Measurements from ENCODE around the gene CLDN34. TPM values are rescaled to one million over a fixed set of nuclear protein-coding genes. Genes with fewer than 3 reads are reported as not detected.
A peak's percentile ranks its signal among the peaks of the same experiment; 100 is the strongest.

CLDN34 gene
- total RNA-seq: not detected

- ChIA-PET CTCF (no interaction called here), POLR2A (no interaction called here)
- Mint-ChIP-seq H3K4me1 (ENCODE audit: low read depth) (no peaks in the 10 kb centered on the region), H3K27me3 (peaks cover 4% of the 10 kb centered on the region), H3K36me3 (no peaks in the 10 kb centered on the region), H3K4me3 (no peak within 1 kb of the TSS), H3K9me3 (no peaks in the 10 kb centered on the region), H3K27ac (no peak within 1 kb of the TSS)
- DNase-seq: no peak
- intact Hi-C loops (cut with micrococcal nuclease): no loop called here
Measured at GRCh38 chrX:9966775-9967408, at the start of gene CLDN34. TSS of gene CLDN34 (plus strand) at chrX:9967358. CDS start at chrX:9967358, 0 bp downstream.

GRCh38 chrX:9917861-9918260 is 49.3 kb upstream of the CLDN34 start:
- Mint-ChIP-seq H3K4me3 (no peak overlapping the region), H3K36me3 (no peaks in the 10 kb centered on the region), H3K27ac (no peak overlapping the region), H3K9me3 (no peaks in the 10 kb centered on the region), H3K4me1 (ENCODE audit: low read depth) (no peaks in the 10 kb centered on the region), H3K27me3 (peaks cover 6% of the 10 kb centered on the region)
- DNase-seq: no peak
- ChIA-PET POLR2A (no interaction called here), CTCF (no interaction called here)
- intact Hi-C loops (cut with micrococcal nuclease): no loop called here

- H3K36me3 Mint-ChIP-seq: no peaks in the 10 kb centered on the region
- no peaks in the 10 kb centered on the region for H3K9me3 Mint-ChIP-seq
- no peak overlapping the region for H3K4me3 Mint-ChIP-seq
- H3K27me3 Mint-ChIP-seq: peaks cover 6% of the 10 kb centered on the region
- H3K27ac Mint-ChIP-seq: no peak overlapping the region
- intact Hi-C loops (cut with micrococcal nuclease): no loop called here
- DNase-seq: no peak
- CTCF ChIA-PET: no interaction called here
- POLR2A ChIA-PET: no interaction called here
- H3K4me1 Mint-ChIP-seq (ENCODE audit: low read depth): no peaks in the 10 kb centered on the region
Measured at GRCh38 chrX:9919632-9920172, 47.5 kb upstream of the CLDN34 start.

- DNase-seq: no peak
- intact Hi-C loops (cut with micrococcal nuclease): no loop called here
- no peaks in the 10 kb centered on the region for H3K9me3 Mint-ChIP-seq
- ChIA-PET CTCF (no interaction called here), POLR2A (no interaction called here)
- no peak overlapping the region for H3K4me3 Mint-ChIP-seq
- no peaks in the 10 kb centered on the region for H3K4me1 Mint-ChIP-seq (ENCODE audit: low read depth)
- H3K27ac Mint-ChIP-seq: no peak overlapping the region
- no peaks in the 10 kb centered on the region for H3K36me3 Mint-ChIP-seq
- H3K27me3 Mint-ChIP-seq: peaks cover 6% of the 10 kb centered on the region
Measured at GRCh38 chrX:9921407-9921806, 45.8 kb upstream of the CLDN34 start.

GRCh38 chrX:9923357-9923756 is 43.8 kb upstream of the CLDN34 start:
- Mint-ChIP-seq H3K27ac (no peak overlapping the region), H3K9me3 (no peaks in the 10 kb centered on the region), H3K27me3 (no peaks in the 10 kb centered on the region), H3K36me3 (no peaks in the 10 kb centered on the region), H3K4me1 (ENCODE audit: low read depth) (no peaks in the 10 kb centered on the region), H3K4me3 (no peak overlapping the region)
- ChIA-PET CTCF (no interaction called here), POLR2A (no interaction called here)
- intact Hi-C loops (cut with micrococcal nuclease): no loop called here
- no peak for DNase-seq

GRCh38 chrX:9926002-9926401 is 41.2 kb upstream of the CLDN34 start:
- Mint-ChIP-seq H3K36me3 (no peaks in the 10 kb centered on the region), H3K27ac (no peak overlapping the region), H3K9me3 (no peaks in the 10 kb centered on the region), H3K4me3 (no peak overlapping the region), H3K27me3 (no peaks in the 10 kb centered on the region), H3K4me1 (ENCODE audit: low read depth) (no peaks in the 10 kb centered on the region)
- POLR2A ChIA-PET: no interaction called here
- CTCF ChIA-PET: no interaction called here
- no peak for DNase-seq
- intact Hi-C loops (cut with micrococcal nuclease): no loop called here

- intact Hi-C loops (cut with micrococcal nuclease): no loop called here
- ChIA-PET CTCF (no interaction called here), POLR2A (no interaction called here)
- H3K27me3 Mint-ChIP-seq: no peaks in the 10 kb centered on the region
- H3K27ac Mint-ChIP-seq: no peak overlapping the region
- no peaks in the 10 kb centered on the region for H3K9me3 Mint-ChIP-seq
- H3K4me3 Mint-ChIP-seq: no peak overlapping the region
- DNase-seq: no peak
- no peaks in the 10 kb centered on the region for H3K36me3 Mint-ChIP-seq
- H3K4me1 Mint-ChIP-seq (ENCODE audit: low read depth): no peaks in the 10 kb centered on the region
Measured at GRCh38 chrX:9927698-9928482, 39.3 kb upstream of the CLDN34 start.

GRCh38 chrX:9935436-9935835 is 31.7 kb upstream of the CLDN34 start:
- peaks cover 10% of the 10 kb centered on the region for H3K27me3 Mint-ChIP-seq
- intact Hi-C loops (cut with micrococcal nuclease): no loop called here
- CTCF ChIA-PET: no interaction called here
- peaks cover 2% of the 10 kb centered on the region for H3K4me1 Mint-ChIP-seq (ENCODE audit: low read depth)
- DNase-seq: no peak
- no peaks in the 10 kb centered on the region for H3K36me3 Mint-ChIP-seq
- POLR2A ChIA-PET: no interaction called here
- no peak overlapping the region for H3K27ac Mint-ChIP-seq
- no peak overlapping the region for H3K4me3 Mint-ChIP-seq
- H3K9me3 Mint-ChIP-seq: no peaks in the 10 kb centered on the region

GRCh38 chrX:9937761-9938160 is 29.4 kb upstream of the CLDN34 start:
- no peak overlapping the region for H3K4me3 Mint-ChIP-seq
- peaks cover 14% of the 10 kb centered on the region for H3K4me1 Mint-ChIP-seq (ENCODE audit: low read depth)
- intact Hi-C loops (cut with micrococcal nuclease): no loop called here
- no peaks in the 10 kb centered on the region for H3K9me3 Mint-ChIP-seq
- ChIA-PET CTCF (no interaction called here), POLR2A (no interaction called here)
- H3K36me3 Mint-ChIP-seq: no peaks in the 10 kb centered on the region
- no peak overlapping the region for H3K27ac Mint-ChIP-seq
- H3K27me3 Mint-ChIP-seq: peaks cover 13% of the 10 kb centered on the region
- DNase-seq: no peak

- CTCF ChIA-PET: no interaction called here
- H3K4me3 Mint-ChIP-seq: no peak overlapping the region
- no peak for DNase-seq
- H3K9me3 Mint-ChIP-seq: no peaks in the 10 kb centered on the region
- peaks cover 17% of the 10 kb centered on the region for H3K27me3 Mint-ChIP-seq
- H3K36me3 Mint-ChIP-seq: no peaks in the 10 kb centered on the region
- intact Hi-C loops (cut with micrococcal nuclease): no loop called here
- POLR2A ChIA-PET: no interaction called here
- no peak overlapping the region for H3K27ac Mint-ChIP-seq
- peaks cover 14% of the 10 kb centered on the region for H3K4me1 Mint-ChIP-seq (ENCODE audit: low read depth)
Measured at GRCh38 chrX:9938516-9938915, 28.6 kb upstream of the CLDN34 start.

GRCh38 chrX:9940421-9940820 is 26.7 kb upstream of the CLDN34 start:
- H3K36me3 Mint-ChIP-seq: no peaks in the 10 kb centered on the region
- peaks cover 14% of the 10 kb centered on the region for H3K4me1 Mint-ChIP-seq (ENCODE audit: low read depth)
- H3K9me3 Mint-ChIP-seq: no peaks in the 10 kb centered on the region
- H3K27me3 Mint-ChIP-seq: peaks cover 19% of the 10 kb centered on the region
- intact Hi-C loops (cut with micrococcal nuclease): loop anchor here (5.0 kb wide), 2 partner anchors 157 to 588 kb away; no protein-coding TSS in a partner anchor
- H3K27ac Mint-ChIP-seq: no peak overlapping the region
- DNase-seq: peak; percentile 11
- ChIA-PET CTCF (interaction anchor here (1.4 kb wide), 1 partner anchor 180 kb away, joined by 4 read pairs; no protein-coding TSS in a partner anchor), POLR2A (no interaction called here)
- H3K4me3 Mint-ChIP-seq: no peak overlapping the region

- peak; percentile 83 for DNase-seq
- Mint-ChIP-seq H3K9me3 (no peaks in the 10 kb centered on the region), H3K36me3 (no peaks in the 10 kb centered on the region), H3K4me1 (ENCODE audit: low read depth) (peaks cover 14% of the 10 kb centered on the region), H3K4me3 (no peak overlapping the region), H3K27me3 (peaks cover 19% of the 10 kb centered on the region), H3K27ac (peak overlapping the region; percentile 57)
- ChIA-PET POLR2A (interaction anchor here (0.7 kb wide), 1 partner anchor 153 kb away, joined by 3 read pairs; no protein-coding TSS in a partner anchor), CTCF (no interaction called here)
- intact Hi-C loops (cut with micrococcal nuclease): loop anchor here (1.0 to 5.0 kb wide), 4 partner anchors 55 to 590 kb away; no protein-coding TSS in a partner anchor
Measured at GRCh38 chrX:9942086-9942485, 25.1 kb upstream of the CLDN34 start.

GRCh38 chrX:9943420-9943819 is 23.7 kb upstream of the CLDN34 start:
- peaks cover 27% of the 10 kb centered on the region for H3K27me3 Mint-ChIP-seq
- intact Hi-C loops (cut with micrococcal nuclease): loop anchor here (5.0 kb wide), 2 partner anchors 154 to 591 kb away; no protein-coding TSS in a partner anchor
- CTCF ChIA-PET: no interaction called here

More at GRCh38 chrX:9943420-9943819, 23.7 kb upstream of the CLDN34 start:
- Mint-ChIP-seq H3K27ac (no peak overlapping the region), H3K36me3 (no peaks in the 10 kb centered on the region), H3K4me1 (ENCODE audit: low read depth) (peaks cover 14% of the 10 kb centered on the region), H3K9me3 (no peaks in the 10 kb centered on the region), H3K4me3 (no peak overlapping the region)
- POLR2A ChIA-PET: no interaction called here
- DNase-seq: peak; percentile 9
